ENCODE results near the gene FGFRL1. TPM values are rescaled to one million over a fixed set of nuclear protein-coding genes. Genes with fewer than 3 reads are reported as not detected.
A peak's percentile ranks its signal among the peaks of the same experiment; 100 is the strongest.

FGFRL1 gene
- total RNA-seq, 3 donors from 2014 or later, result 19.8 to 40.0 (median 22.9) TPM

- Histone ChIP-seq H3K27me3 (peaks cover 0 to 52% of the 10 kb centered on the region in 2 donors), H3K4me1 (peaks cover 0 to 20% of the 10 kb centered on the region in 2 donors), H3K27ac (no peak overlapping the region), H3K4me3 (no peak overlapping the region), H3K36me3 (no peaks in the 10 kb centered on the region), H3K9me3 (no peaks in the 10 kb centered on the region)
- no peak for DNase-seq (ENCODE audit: low spot score in 2 of 2)
- TF ChIP-seq, protein P1, sequence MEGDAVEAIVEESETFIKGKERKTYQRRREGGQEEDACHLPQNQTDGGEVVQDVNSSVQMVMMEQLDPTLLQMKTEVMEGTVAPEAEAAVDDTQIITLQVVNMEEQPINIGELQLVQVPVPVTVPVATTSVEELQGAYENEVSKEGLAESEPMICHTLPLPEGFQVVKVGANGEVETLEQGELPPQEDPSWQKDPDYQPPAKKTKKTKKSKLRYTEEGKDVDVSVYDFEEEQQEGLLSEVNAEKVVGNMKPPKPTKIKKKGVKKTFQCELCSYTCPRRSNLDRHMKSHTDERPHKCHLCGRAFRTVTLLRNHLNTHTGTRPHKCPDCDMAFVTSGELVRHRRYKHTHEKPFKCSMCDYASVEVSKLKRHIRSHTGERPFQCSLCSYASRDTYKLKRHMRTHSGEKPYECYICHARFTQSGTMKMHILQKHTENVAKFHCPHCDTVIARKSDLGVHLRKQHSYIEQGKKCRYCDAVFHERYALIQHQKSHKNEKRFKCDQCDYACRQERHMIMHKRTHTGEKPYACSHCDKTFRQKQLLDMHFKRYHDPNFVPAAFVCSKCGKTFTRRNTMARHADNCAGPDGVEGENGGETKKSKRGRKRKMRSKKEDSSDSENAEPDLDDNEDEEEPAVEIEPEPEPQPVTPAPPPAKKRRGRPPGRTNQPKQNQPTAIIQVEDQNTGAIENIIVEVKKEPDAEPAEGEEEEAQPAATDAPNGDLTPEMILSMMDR (IDR thresholded peaks at IDR 0.05), result no peak
- no peak for TF ChIP-seq POLR2A (IDR thresholded peaks at IDR 0.05)
- TF ChIP-seq POLR2AphosphoS5 (IDR thresholded peaks at IDR 0.05), result no peak
- intact Hi-C loops (cut with DNase I; ENCODE audit: low total_unique reads), result no loop called here
Measured at GRCh38 chr4:1057403-1057745, 45.9 kb downstream of the FGFRL1 start.

- peak in 1 of 2 donors; percentile 14 for DNase-seq (ENCODE audit: low spot score in 2 of 2)
Measured at GRCh38 chr4:1058198-1058996, 47.0 kb downstream of the FGFRL1 start.

GRCh38 chr4:1058997-1059665, 47.7 kb downstream of the FGFRL1 start:
- H3K27ac ChIP-seq, result no peak overlapping the region
- peaks cover 0 to 48% of the 10 kb centered on the region in 2 donors for H3K27me3 ChIP-seq
- peak in 1 of 2 donors; percentile 49 for DNase-seq (ENCODE audit: low spot score in 2 of 2)
- intact Hi-C loops (cut with DNase I; ENCODE audit: low total_unique reads), result no loop called here
- peaks cover 0 to 11% of the 10 kb centered on the region in 2 donors for H3K4me1 ChIP-seq
- no peak overlapping the region for H3K4me3 ChIP-seq
- no peaks in the 10 kb centered on the region for H3K36me3 ChIP-seq
- H3K9me3 ChIP-seq, result no peaks in the 10 kb centered on the region
- TF ChIP-seq, protein P1 (IDR thresholded peaks at IDR 0.05), result no peak
- TF ChIP-seq POLR2A (IDR thresholded peaks at IDR 0.05) (no peak), POLR2AphosphoS5 (IDR thresholded peaks at IDR 0.05) (no peak)

More at GRCh38 chr4:1058198-1058996, 47.0 kb downstream of the FGFRL1 start:
- Histone ChIP-seq H3K4me1 (peaks cover 0 to 12% of the 10 kb centered on the region in 2 donors), H3K9me3 (no peaks in the 10 kb centered on the region), H3K27ac (no peak overlapping the region), H3K36me3 (no peaks in the 10 kb centered on the region), H3K4me3 (no peak overlapping the region), H3K27me3 (peaks cover 0 to 48% of the 10 kb centered on the region in 2 donors)
- intact Hi-C loops (cut with DNase I; ENCODE audit: low total_unique reads), result no loop called here
- TF ChIP-seq, protein P1 (IDR thresholded peaks at IDR 0.05), result no peak
- TF ChIP-seq POLR2AphosphoS5 (IDR thresholded peaks at IDR 0.05) (no peak), POLR2A (IDR thresholded peaks at IDR 0.05) (no peak)

GRCh38 chr4:1060121-1060520, 48.7 kb downstream of the FGFRL1 start:
- no peaks in the 10 kb centered on the region for H3K36me3 ChIP-seq
- TF ChIP-seq POLR2AphosphoS5 (IDR thresholded peaks at IDR 0.05) (no peak), POLR2A (IDR thresholded peaks at IDR 0.05) (no peak)
- TF ChIP-seq, protein P1 (IDR thresholded peaks at IDR 0.05), result no peak
- no peaks in the 10 kb centered on the region for H3K9me3 ChIP-seq
- peaks cover 0 to 11% of the 10 kb centered on the region in 2 donors for H3K4me1 ChIP-seq
- DNase-seq (ENCODE audit: low spot score in 2 of 2), result peak in 1 of 2 donors; percentile 6
- H3K27ac ChIP-seq, result no peak overlapping the region
- peaks cover 0 to 48% of the 10 kb centered on the region in 2 donors for H3K27me3 ChIP-seq
- intact Hi-C loops (cut with DNase I; ENCODE audit: low total_unique reads), result no loop called here
- H3K4me3 ChIP-seq, result no peak overlapping the region

DNA sequence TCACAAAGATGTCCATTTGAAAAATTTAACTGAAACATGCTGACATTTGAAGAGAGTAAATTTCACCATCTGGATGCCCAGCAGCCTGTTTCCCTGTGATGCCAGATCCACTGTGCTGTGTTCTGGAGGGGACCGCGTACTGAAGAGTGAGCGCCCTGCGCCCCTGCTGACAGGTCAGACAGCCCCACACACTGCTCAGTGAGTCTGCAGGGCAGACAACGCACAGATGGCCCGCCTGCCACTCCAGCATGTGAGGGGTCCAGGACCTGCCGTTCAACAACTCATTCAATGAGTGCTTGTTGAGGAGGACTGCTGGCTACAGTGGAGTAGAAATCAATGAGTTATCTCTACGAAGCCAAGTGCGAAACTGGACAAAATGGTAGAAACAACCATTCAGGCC, 49.2 kb downstream of the FGFRL1 start:
- no peaks in the 10 kb centered on the region for H3K9me3 ChIP-seq
- intact Hi-C loops (cut with DNase I; ENCODE audit: low total_unique reads), result no loop called here
- no peak overlapping the region for H3K4me3 ChIP-seq
- H3K27me3 ChIP-seq, result peaks cover 0 to 45% of the 10 kb centered on the region in 2 donors
- peak in 1 of 2 donors; percentile 40 for DNase-seq (ENCODE audit: low spot score in 2 of 2)
- no peaks in the 10 kb centered on the region for H3K36me3 ChIP-seq
- TF ChIP-seq POLR2AphosphoS5 (IDR thresholded peaks at IDR 0.05) (no peak), POLR2A (IDR thresholded peaks at IDR 0.05) (no peak)
- TF ChIP-seq, protein P1 (IDR thresholded peaks at IDR 0.05), result no peak
- H3K27ac ChIP-seq, result no peak overlapping the region
- H3K4me1 ChIP-seq, result peaks cover 0 to 8% of the 10 kb centered on the region in 2 donors

Data from breast epithelium (tissue), 4 donors.